Prostate gland (tissue), 2 donors: ENCODE data around the gene CHD1L. TPM values are rescaled to one million over a fixed set of nuclear protein-coding genes. Genes with fewer than 3 reads are reported as not detected.

Experiments used
- DNase-seq: peaks from one replicate; pipeline ENCODE4 v3.0.0-alpha.2; 2019; ENCODE audit warnings: low spot score
- H3K27ac ChIP-seq, 2 donors: fragments of 200-600 bp; sonication (generic); 2 replicates each; pipeline ENCODE4 v1.5.1; 2017 to 2019
- H3K27me3 ChIP-seq: fragments of 200-600 bp; sonication (generic); replicated peaks from 2 replicates; pipeline ENCODE4 v1.5.1; 2019; ENCODE audit not compliant: insufficient read depth
- H3K36me3 ChIP-seq, 2 donors: fragments of 200-600 bp; sonication (generic); 1 replicate in 1 of 2; 2 replicates in 1 of 2; pipeline versions ENCODE4 v1.5.1 to v1.8.1; 2017 to 2019
- H3K4me1 ChIP-seq: fragments of 200-600 bp; sonication (generic); replicated peaks from 2 replicates; pipeline ENCODE4 v1.5.1; 2019
- H3K4me3 ChIP-seq, 2 donors: fragments of 200-600 bp; sonication (generic); 2 replicates each; pipeline ENCODE4 v1.5.1; 2017 to 2019
- H3K9me3 ChIP-seq: fragments of 200-600 bp; sonication (generic); 2 replicates; pipeline ENCODE4 v1.5.1; 2017
- POLR2A ChIP-seq: fragments of 450-650 bp; IDR thresholded peaks from one replicate; pipeline ENCODE4 v1.6.1; 2016; ENCODE audit warnings: antibody characterized with exemption, mild to moderate bottlenecking
- POLR2AphosphoS5 ChIP-seq: sonication (generic); formaldehyde crosslinking; IDR thresholded peaks from one replicate; pipeline ENCODE4 v1.6.1; 2017; ENCODE audit warnings: antibody characterized with exemption
- WGBS: methylation state at CpG from one replicate; pipeline ENCODE4 v1.1.5; 2018; 5-methylcytosine and 5-hydroxymethylcytosine counted together
- intact Hi-C: fragments of 100-400 bp; cut with DNase I; formaldehyde crosslinking; loops from one replicate; pipeline ENCODE4 v1.14.2; 2022
- total RNA-seq, 2 donors: library from RNA; depleted of rRNA; stranded (reverse); fragments of >200 nt; gene quantifications; one replicate each; pipeline ENCODE4 v1.1.0, GENCODE V29; 2016
- TF ChIP-seq, protein P1 (sequence below), 4 experiments: fragments of 200-600 bp in 2 of 4; fragments of 450-650 bp in 2 of 4; sonication (generic) in 2 of 4; IDR thresholded peaks; 1 replicate in 3 of 4; 2 replicates in 1 of 4; pipeline ENCODE4 v1.5.1; 2016 to 2019; ENCODE audit warnings: antibody characterized with exemption in 4 of 4, mild to moderate bottlenecking in 2 of 4, moderate library complexity in 2 of 4

CHD1L gene
- total RNA-seq, 2 donors from 2014 or later, result 21.4 to 22.0 TPM

DNA sequence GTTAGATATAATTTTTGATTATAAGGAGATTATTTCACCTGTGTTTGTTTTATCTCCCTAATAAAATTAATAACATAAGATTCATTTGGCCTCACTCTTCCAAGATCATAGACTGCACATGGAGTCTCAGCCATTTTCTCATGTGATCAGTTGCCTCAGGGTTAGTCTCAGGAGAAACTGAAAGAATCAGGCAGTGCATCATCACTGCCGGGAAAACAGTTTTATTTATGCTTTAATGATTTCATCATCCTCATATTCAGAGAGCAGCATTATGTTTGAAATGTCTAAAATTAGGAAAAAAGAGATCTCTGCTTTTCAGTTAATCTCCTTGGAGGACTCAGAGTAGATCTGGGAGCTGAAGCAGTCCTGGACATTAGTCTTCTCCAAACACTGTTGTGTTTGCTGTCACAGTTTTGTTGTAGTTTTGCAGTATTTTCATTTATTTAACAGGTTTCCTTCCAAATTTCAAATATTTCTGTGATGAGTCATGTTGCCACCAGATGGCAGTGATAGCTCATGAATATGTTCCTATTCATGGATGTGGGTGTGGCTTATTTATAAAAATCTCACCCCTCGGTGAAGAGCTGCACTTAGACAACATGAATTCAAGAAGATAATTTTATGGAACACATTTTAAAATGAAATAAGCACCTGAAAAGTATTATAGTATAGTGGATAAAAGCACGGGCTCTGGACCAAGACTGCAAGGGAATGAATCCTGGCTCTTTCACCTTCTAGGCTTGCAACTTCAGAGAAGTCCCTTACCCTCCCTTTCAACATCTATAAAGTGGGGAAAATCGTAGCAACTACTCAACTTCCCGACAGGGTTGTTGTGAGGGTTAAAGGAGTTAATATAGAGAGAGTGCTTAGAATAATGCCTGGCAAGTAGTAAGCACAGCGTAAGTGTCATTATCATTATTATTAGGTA lies 31.2 kb downstream of the CHD1L start:
- no peaks in the 10 kb centered on the region for H3K4me1 ChIP-seq
- 40% methylated on average over 6 of the region's 6 CpGs for WGBS
- TF ChIP-seq, protein P1, sequence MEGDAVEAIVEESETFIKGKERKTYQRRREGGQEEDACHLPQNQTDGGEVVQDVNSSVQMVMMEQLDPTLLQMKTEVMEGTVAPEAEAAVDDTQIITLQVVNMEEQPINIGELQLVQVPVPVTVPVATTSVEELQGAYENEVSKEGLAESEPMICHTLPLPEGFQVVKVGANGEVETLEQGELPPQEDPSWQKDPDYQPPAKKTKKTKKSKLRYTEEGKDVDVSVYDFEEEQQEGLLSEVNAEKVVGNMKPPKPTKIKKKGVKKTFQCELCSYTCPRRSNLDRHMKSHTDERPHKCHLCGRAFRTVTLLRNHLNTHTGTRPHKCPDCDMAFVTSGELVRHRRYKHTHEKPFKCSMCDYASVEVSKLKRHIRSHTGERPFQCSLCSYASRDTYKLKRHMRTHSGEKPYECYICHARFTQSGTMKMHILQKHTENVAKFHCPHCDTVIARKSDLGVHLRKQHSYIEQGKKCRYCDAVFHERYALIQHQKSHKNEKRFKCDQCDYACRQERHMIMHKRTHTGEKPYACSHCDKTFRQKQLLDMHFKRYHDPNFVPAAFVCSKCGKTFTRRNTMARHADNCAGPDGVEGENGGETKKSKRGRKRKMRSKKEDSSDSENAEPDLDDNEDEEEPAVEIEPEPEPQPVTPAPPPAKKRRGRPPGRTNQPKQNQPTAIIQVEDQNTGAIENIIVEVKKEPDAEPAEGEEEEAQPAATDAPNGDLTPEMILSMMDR (IDR thresholded peaks at IDR 0.05), result peak in 3 of 4 experiments; percentile 56 to 65 (median 60)
- TF ChIP-seq POLR2A (no peak), POLR2AphosphoS5 (no peak)
- intact Hi-C loops, result no loop called here
- H3K4me3 ChIP-seq, result no peak overlapping the region
- no peak overlapping the region for H3K27ac ChIP-seq
- H3K9me3 ChIP-seq, result no peaks in the 10 kb centered on the region
- peak; percentile 16 for DNase-seq
- no peaks in the 10 kb centered on the region for H3K27me3 ChIP-seq
- no peaks in the 10 kb centered on the region for H3K36me3 ChIP-seq

GRCh38 chr1:147281950-147282349 lies 39.5 kb downstream of the CHD1L start:
- TF ChIP-seq POLR2A, result no peak
- no peak for TF ChIP-seq POLR2AphosphoS5
- TF ChIP-seq, protein P1 (IDR thresholded peaks at IDR 0.05), result no peak
- no peaks in the 10 kb centered on the region for H3K27me3 ChIP-seq
- intact Hi-C loops, result no loop called here
- 98% methylated on average over 5 of the region's 5 CpGs for WGBS
- no peaks in the 10 kb centered on the region for H3K4me1 ChIP-seq
- peaks cover 1 to 3% of the 10 kb centered on the region in 2 donors for H3K36me3 ChIP-seq
- no peak for DNase-seq
- H3K4me3 ChIP-seq, result no peak overlapping the region
- H3K27ac ChIP-seq, result no peak overlapping the region
- no peaks in the 10 kb centered on the region for H3K9me3 ChIP-seq

GRCh38 chr1:147283011-147283410 lies 40.5 kb downstream of the CHD1L start:
- Histone ChIP-seq H3K27me3 (no peaks in the 10 kb centered on the region), H3K36me3 (peaks cover 3 to 5% of the 10 kb centered on the region in 2 donors), H3K4me1 (no peaks in the 10 kb centered on the region), H3K27ac (no peak overlapping the region), H3K4me3 (no peak overlapping the region), H3K9me3 (no peaks in the 10 kb centered on the region)
- TF ChIP-seq, protein P1 (IDR thresholded peaks at IDR 0.05), result no peak
- no peak for TF ChIP-seq POLR2AphosphoS5
- TF ChIP-seq POLR2A, result no peak
- intact Hi-C loops, result no loop called here
- no peak for DNase-seq
- WGBS, result 38% methylated on average over 1 of the region's 1 CpG

DNA sequence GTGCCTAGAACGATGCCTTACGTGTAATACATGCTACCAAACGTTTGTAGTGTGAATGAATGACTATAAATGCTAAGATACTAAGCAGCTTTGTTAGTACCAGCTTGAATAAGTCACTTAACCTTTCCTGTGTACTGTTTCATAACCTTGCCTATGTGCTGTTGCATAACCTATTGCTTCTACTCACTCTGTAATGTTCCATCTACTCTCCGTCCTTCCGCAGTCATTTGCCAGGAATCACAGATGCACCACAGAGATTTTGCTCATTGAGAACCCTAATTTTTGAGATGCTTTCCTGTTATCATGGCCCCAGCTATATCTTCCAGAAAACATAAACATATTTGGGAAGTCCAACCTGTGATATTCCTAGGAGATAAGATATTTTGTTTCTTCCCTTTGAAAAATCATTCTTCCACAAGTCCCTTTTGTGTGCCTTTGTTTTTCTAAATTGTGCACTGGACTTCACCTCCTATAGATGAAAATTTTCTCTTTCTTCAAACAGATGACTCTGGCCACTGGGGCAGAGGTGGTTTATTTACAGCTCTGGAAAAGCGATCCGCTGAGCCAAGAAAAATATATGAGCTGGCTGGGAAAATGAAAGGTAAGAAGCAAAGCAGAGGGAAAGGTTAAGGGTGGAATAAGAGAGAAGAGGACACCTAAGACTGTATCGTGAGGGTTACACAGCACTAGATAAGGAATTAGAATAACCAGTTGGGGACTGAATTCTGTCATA lies 44.8 kb downstream of the CHD1L start:
- no peaks in the 10 kb centered on the region for H3K27me3 ChIP-seq
- DNase-seq, result no peak
- peaks cover 3 to 5% of the 10 kb centered on the region in 2 donors for H3K36me3 ChIP-seq
- TF ChIP-seq, protein P1 (IDR thresholded peaks at IDR 0.05), result no peak
- TF ChIP-seq POLR2AphosphoS5 (no peak), POLR2A (no peak)
- H3K27ac ChIP-seq, result no peak overlapping the region
- H3K9me3 ChIP-seq, result no peaks in the 10 kb centered on the region
- WGBS, result 91% methylated on average over 8 of the region's 8 CpGs
- intact Hi-C loops, result no loop called here
- no peaks in the 10 kb centered on the region for H3K4me1 ChIP-seq
- no peak overlapping the region for H3K4me3 ChIP-seq
